Neural progenitor cell (in vitro differentiated cells): ENCODE measurements around the gene ANKS1B.

Source experiments
- CTCF ChIP-seq: fragments of 200-600 bp; sonication (generic); IDR thresholded peaks from 2 replicates; pipeline ENCODE4 v1.5.1; 2017; ENCODE audit warnings: antibody characterized with exemption, mild to moderate bottlenecking
- EZH2 ChIP-seq: fragments of 200-600 bp; sonication (generic); IDR thresholded peaks from 2 replicates; pipeline ENCODE4 v1.6.1; 2017; ENCODE audit warnings: antibody characterized with exemption, mild to moderate bottlenecking, moderate library complexity

GRCh38 chr12:99170461-99170860, 814.3 kb downstream of the ANKS1B start:
- TF ChIP-seq CTCF, result no peak
- no peak for TF ChIP-seq EZH2
